Retinal pigment epithelial cell (primary cell): ENCODE measurements around the gene USPL1.
"Not testable (repeated sequence)": the region's sequence is repeated elsewhere in the genome, so short reads cannot be mapped to it uniquely, and the experiment has no call there.

Experiments
- DNase-seq: peaks from one replicate; pipeline ENCODE4 v3.0.0-alpha.2; 2010; ENCODE audit warnings: low read depth
- H3K4me3 ChIP-seq: 2 replicates; pipeline ENCODE4 v1.5.1; 2011; ENCODE audit warnings: mild to moderate bottlenecking, low read length, control low read depth, moderate library complexity
- TF ChIP-seq, protein P1 (sequence below): conservative IDR thresholded peaks from 2 replicates; pipeline ENCODE4 v1.5.1; 2011; ENCODE audit warnings: low read depth, low read length, control low read depth, inconsistent platforms

USPL1 gene

GRCh38 chr13:30600496-30600895 lies 17.2 kb upstream of the USPL1 start:
- no peak overlapping the region for H3K4me3 ChIP-seq
- DNase-seq, result no peak
- TF ChIP-seq, protein P1, sequence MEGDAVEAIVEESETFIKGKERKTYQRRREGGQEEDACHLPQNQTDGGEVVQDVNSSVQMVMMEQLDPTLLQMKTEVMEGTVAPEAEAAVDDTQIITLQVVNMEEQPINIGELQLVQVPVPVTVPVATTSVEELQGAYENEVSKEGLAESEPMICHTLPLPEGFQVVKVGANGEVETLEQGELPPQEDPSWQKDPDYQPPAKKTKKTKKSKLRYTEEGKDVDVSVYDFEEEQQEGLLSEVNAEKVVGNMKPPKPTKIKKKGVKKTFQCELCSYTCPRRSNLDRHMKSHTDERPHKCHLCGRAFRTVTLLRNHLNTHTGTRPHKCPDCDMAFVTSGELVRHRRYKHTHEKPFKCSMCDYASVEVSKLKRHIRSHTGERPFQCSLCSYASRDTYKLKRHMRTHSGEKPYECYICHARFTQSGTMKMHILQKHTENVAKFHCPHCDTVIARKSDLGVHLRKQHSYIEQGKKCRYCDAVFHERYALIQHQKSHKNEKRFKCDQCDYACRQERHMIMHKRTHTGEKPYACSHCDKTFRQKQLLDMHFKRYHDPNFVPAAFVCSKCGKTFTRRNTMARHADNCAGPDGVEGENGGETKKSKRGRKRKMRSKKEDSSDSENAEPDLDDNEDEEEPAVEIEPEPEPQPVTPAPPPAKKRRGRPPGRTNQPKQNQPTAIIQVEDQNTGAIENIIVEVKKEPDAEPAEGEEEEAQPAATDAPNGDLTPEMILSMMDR, result no peak

DNA sequence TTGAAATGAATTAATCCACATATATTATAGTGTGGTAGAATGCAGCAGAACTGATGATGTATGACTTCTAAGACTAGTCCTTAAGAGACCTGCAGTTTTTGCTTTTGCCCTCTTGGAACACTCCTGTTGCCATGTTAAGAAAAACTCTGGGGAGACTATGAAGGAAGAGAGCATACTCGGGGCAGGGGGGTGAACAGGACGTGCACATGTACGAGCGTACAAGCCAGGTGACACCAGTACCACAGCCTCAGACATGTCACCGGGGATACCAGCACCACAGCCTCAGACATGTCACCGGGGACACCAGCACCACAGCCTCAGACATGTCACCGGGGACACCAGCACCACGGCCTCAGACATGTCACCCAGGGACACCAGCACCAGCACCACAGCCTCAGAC lies 15.9 kb upstream of the USPL1 start:
- H3K4me3 ChIP-seq, result no peak overlapping the region
- TF ChIP-seq, protein P1, result no peak
- DNase-seq, result no peak

DNA sequence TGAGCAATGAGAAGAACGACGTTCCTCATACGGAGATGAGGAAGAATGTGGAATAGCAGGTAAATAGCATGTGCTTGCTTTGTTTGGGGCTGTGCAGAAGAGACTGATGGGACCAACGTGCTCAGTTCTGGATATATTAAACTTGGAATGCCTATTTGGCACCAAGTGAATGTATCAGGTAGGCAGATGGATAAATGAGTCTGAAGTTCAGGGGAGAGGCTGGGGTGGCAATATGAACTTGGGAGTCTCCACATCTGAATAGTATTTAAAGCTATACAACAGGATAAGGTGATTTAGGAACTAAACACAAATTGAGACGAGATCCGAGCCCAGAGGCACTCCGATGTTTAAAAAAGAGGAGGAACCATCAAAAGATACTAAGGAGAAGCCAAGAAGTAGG lies 12.7 kb upstream of the USPL1 start:
- TF ChIP-seq, protein P1, result no peak

GRCh38 chr13:30607186-30607585 lies 10.5 kb upstream of the USPL1 start:
- DNase-seq, H3K4me3 ChIP-seq: not testable (repeated sequence)

More for the DNA sequence above, 12.7 kb upstream of the USPL1 start:
- H3K4me3 ChIP-seq, result no peak overlapping the region
- no peak for DNase-seq

DNA sequence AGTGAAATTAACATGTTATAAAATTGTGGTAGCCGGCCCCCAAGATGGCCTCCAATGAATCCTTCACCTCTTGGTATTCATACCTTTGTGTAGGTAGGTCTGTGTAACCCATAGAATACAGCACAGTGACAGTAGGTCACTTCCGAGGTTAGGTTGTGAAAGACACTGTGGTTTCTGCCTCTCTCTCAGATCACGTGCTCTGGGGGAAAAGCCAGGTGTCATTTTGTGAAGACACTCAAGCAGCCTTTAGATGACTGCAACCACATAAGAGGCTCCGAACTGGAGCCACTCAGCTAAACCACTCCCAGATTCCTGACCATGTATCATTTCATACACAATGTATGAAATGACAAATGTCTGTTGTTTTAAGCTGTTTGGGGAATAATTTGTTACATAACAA lies 9.8 kb upstream of the USPL1 start:
- H3K4me3 ChIP-seq, result no peak overlapping the region
- no peak for DNase-seq
- TF ChIP-seq, protein P1, result no peak

GRCh38 chr13:30608364-30608763 lies 9.4 kb upstream of the USPL1 start:
- H3K4me3 ChIP-seq, result no peak overlapping the region
- TF ChIP-seq, protein P1, result no peak
- no peak for DNase-seq

- H3K4me3 ChIP-seq, result no peak overlapping the region
- no peak for DNase-seq
- TF ChIP-seq, protein P1, result no peak
Measured at GRCh38 chr13:30610311-30610710, 7.4 kb upstream of the USPL1 start.

GRCh38 chr13:30615481-30615865 lies 2.2 kb upstream of the USPL1 start:
- H3K4me3 ChIP-seq, result peak overlapping the region; percentile 97
- DNase-seq, result no peak
- TF ChIP-seq, protein P1, result no peak
